Loucy (cell line): Measurements from ENCODE around the gene CCT3.

Experiments
- H2AFZ ChIP-seq: fragments of 200-600 bp; sonication (generic); 2 replicates; pipeline ENCODE4 v1.6.0; 2016; ENCODE audit warnings: antibody characterized with exemption, mild to moderate bottlenecking, low read length, moderate library complexity
- H3F3A ChIP-seq: fragments of 200-600 bp; 2 replicates; pipeline ENCODE4 v1.6.0; 2016; ENCODE audit warnings: antibody characterized with exemption, low read depth, mild to moderate bottlenecking
- H3K27me3 ChIP-seq: fragments of 200-600 bp; sonication (generic); 2 replicates; pipeline ENCODE4 v1.6.1; 2014; ENCODE audit warnings: low read length, mild to moderate bottlenecking; ENCODE audit not compliant: insufficient read depth, poor library complexity, severe bottlenecking
- H3K36me3 ChIP-seq: fragments of 200-600 bp; sonication (generic); 2 replicates; pipeline ENCODE4 v1.6.1; 2016; ENCODE audit warnings: low read length; ENCODE audit not compliant: insufficient read depth
- H3K4me1 ChIP-seq: fragments of 200-600 bp; sonication (generic); 2 replicates; pipeline ENCODE4 v1.5.1; 2014; ENCODE audit warnings: low read length, mild to moderate bottlenecking; ENCODE audit not compliant: insufficient read depth, poor library complexity, severe bottlenecking
- H3K4me2 ChIP-seq: fragments of 200-600 bp; sonication (generic); 2 replicates; pipeline ENCODE4 v1.6.0; 2014; ENCODE audit warnings: antibody characterized with exemption, low read length, low read depth, mild to moderate bottlenecking; ENCODE audit not compliant: poor library complexity, severe bottlenecking
- H3K4me3 ChIP-seq: fragments of 200-600 bp; sonication (generic); 2 replicates; pipeline ENCODE4 v1.5.1; 2014; ENCODE audit warnings: low read length, mild to moderate bottlenecking, mixed read lengths; ENCODE audit not compliant: poor library complexity, severe bottlenecking
- H3K79me2 ChIP-seq: fragments of 200-600 bp; sonication (generic); 2 replicates; pipeline ENCODE4 v1.6.1; 2014; ENCODE audit warnings: low read length; ENCODE audit not compliant: insufficient read depth
- H3K9ac ChIP-seq: fragments of 200-600 bp; sonication (generic); 2 replicates; pipeline ENCODE4 v1.6.0; 2014; ENCODE audit warnings: mild to moderate bottlenecking, low read depth, low read length, moderate library complexity; ENCODE audit not compliant: poor library complexity, severe bottlenecking
- H3K9me2 ChIP-seq: fragments of 200-600 bp; sonication (generic); replicated peaks from 2 replicates; pipeline ENCODE4 v1.6.1; 2016; ENCODE audit warnings: low read depth, low read length, mixed read lengths
- H3K9me3 ChIP-seq: fragments of 200-600 bp; sonication (generic); 2 replicates; pipeline ENCODE4 v1.6.1; 2014; ENCODE audit warnings: mild to moderate bottlenecking, antibody characterized with exemption, low read length, low read depth; ENCODE audit not compliant: insufficient read depth
- H4K20me1 ChIP-seq: fragments of 200-600 bp; sonication (generic); 2 replicates; pipeline ENCODE4 v1.6.0; 2014; ENCODE audit warnings: antibody characterized with exemption, low read length, mild to moderate bottlenecking; ENCODE audit not compliant: insufficient read depth, poor library complexity, severe bottlenecking
- EZH2phosphoT487 ChIP-seq: fragments of 200-600 bp; IDR thresholded peaks from 2 replicates; pipeline ENCODE4 v1.6.1; 2018; ENCODE audit warnings: antibody characterized with exemption, mild to moderate bottlenecking, moderate library complexity, borderline replicate concordance
- TF ChIP-seq, protein P1 (sequence below): fragments of 200-600 bp; sonication (generic); conservative IDR thresholded peaks from 2 replicates; pipeline ENCODE4 v1.5.1; 2014; ENCODE audit warnings: mild to moderate bottlenecking, antibody characterized with exemption, low read length

The CCT3 gene

DNA sequence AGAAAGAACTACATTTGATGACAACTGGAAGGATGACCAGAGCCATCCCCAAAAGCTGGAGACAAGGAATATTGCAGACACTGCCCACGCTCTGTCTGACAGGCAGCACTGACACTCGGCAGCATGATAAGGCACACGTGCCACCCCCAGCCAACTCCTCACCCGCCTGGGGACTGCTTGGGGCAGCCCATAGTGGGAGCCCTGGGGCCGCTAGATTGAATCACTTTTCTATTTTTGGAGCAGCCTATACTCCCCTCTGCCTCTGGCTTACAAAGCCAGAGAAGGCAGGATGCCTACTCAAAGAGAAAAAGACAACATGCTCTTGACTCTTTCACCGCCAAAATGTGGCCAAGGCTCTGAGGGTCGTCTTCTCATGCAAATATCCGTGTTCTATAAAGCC lies 56.8 kb downstream of the CCT3 start:
- no peak for TF ChIP-seq EZH2phosphoT487
- TF ChIP-seq, protein P1, sequence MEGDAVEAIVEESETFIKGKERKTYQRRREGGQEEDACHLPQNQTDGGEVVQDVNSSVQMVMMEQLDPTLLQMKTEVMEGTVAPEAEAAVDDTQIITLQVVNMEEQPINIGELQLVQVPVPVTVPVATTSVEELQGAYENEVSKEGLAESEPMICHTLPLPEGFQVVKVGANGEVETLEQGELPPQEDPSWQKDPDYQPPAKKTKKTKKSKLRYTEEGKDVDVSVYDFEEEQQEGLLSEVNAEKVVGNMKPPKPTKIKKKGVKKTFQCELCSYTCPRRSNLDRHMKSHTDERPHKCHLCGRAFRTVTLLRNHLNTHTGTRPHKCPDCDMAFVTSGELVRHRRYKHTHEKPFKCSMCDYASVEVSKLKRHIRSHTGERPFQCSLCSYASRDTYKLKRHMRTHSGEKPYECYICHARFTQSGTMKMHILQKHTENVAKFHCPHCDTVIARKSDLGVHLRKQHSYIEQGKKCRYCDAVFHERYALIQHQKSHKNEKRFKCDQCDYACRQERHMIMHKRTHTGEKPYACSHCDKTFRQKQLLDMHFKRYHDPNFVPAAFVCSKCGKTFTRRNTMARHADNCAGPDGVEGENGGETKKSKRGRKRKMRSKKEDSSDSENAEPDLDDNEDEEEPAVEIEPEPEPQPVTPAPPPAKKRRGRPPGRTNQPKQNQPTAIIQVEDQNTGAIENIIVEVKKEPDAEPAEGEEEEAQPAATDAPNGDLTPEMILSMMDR, result peak; percentile 30
- peak overlapping the region; percentile 97 for H3K4me2 ChIP-seq
- peaks cover 29% of the 10 kb centered on the region for H3K36me3 ChIP-seq
- H4K20me1 ChIP-seq, result peaks cover 36% of the 10 kb centered on the region
- no peak overlapping the region for H2AFZ ChIP-seq
- no peaks in the 10 kb centered on the region for H3K9me3 ChIP-seq
- H3K9me2 ChIP-seq, result no peaks in the 10 kb centered on the region
- peaks cover 57% of the 10 kb centered on the region for H3K79me2 ChIP-seq
- H3F3A ChIP-seq, result no peaks in the 10 kb centered on the region
- H3K27me3 ChIP-seq, result no peaks in the 10 kb centered on the region
- peak overlapping the region; percentile 79 for H3K4me3 ChIP-seq
- H3K4me1 ChIP-seq, result peaks cover 31% of the 10 kb centered on the region
- H3K9ac ChIP-seq, result peak overlapping the region; percentile 82

DNA sequence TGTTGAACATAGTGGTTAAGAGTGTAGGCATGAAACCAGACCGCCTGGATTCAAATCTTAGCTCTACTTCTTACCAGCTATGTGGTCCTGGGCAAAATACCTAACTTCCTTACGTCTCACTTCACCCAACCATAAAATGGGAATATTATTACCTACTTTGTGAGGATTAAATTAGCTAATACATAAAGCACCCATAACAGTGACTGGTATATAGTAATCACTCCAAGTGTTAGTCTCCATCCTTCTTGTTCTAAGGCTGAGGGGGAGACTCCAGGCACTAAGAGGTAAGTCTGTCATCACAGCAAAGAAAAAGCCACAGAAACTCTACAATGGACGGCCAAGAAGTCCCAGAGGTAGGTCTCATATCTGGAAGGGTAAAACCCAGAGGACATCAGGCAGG lies 58.3 kb downstream of the CCT3 start:
- Histone ChIP-seq H3K79me2 (peaks cover 57% of the 10 kb centered on the region), H3K9me3 (no peaks in the 10 kb centered on the region), H2AFZ (no peak overlapping the region), H3K4me3 (peak overlapping the region; percentile 79), H3F3A (no peaks in the 10 kb centered on the region), H3K4me1 (peaks cover 31% of the 10 kb centered on the region), H4K20me1 (peaks cover 36% of the 10 kb centered on the region), H3K9ac (peak overlapping the region; percentile 82), H3K9me2 (no peaks in the 10 kb centered on the region), H3K36me3 (peaks cover 41% of the 10 kb centered on the region), H3K4me2 (peak overlapping the region; percentile 97), H3K27me3 (no peaks in the 10 kb centered on the region)
- no peak for TF ChIP-seq EZH2phosphoT487
- TF ChIP-seq, protein P1, result no peak

DNA sequence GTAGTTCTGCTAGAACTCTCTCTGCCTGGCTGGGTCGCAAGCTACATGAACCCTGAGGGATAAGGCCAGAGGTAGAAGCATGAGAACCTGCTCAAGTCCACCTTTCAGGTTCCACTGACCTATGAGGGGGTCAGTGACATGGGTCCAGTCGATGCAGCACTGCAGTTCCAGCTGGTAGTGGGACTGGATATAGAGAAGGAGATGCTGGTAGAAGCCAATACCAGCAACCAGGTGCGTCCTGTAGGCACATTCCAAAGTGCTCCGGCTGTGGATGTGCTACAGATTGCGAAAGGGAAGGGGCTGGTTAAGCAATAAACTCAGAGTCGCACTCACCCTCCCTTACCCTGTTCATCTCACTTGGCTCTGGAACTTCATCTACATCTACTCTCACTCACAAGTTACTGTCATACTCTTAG lies 61.1 kb downstream of the CCT3 start:
- Histone ChIP-seq H3K4me1 (peaks cover 23% of the 10 kb centered on the region), H4K20me1 (peaks cover 34% of the 10 kb centered on the region), H3F3A (no peaks in the 10 kb centered on the region), H3K36me3 (peaks cover 67% of the 10 kb centered on the region), H3K9me3 (no peaks in the 10 kb centered on the region), H3K4me3 (no peak overlapping the region), H2AFZ (no peak overlapping the region), H3K27me3 (no peaks in the 10 kb centered on the region), H3K9ac (no peak overlapping the region), H3K79me2 (peaks cover 43% of the 10 kb centered on the region), H3K9me2 (no peaks in the 10 kb centered on the region), H3K4me2 (no peak overlapping the region)
- TF ChIP-seq EZH2phosphoT487, result no peak
- TF ChIP-seq, protein P1, result no peak
